Kidney (tissue), 22 donors: ENCODE data around the gene FTH1. TPM values are rescaled to one million over a fixed set of nuclear protein-coding genes. Genes with fewer than 3 reads are reported as not detected.

Experiments
- DNase-seq, 5 donors: peaks; one replicate each; pipeline ENCODE4 v3.0.0-alpha.2; 2013 to 2020
- FAIRE-seq: peaks from 2 replicates; lab custom pipeline; 2012; peaks lifted over from hg19 to GRCh38; lab: Jason Lieb, UNC
- H3K27ac ChIP-seq, 2 donors: one replicate each; pipeline ENCODE4 v1.7.0; 2013; ENCODE audit warnings: low read depth in 2 of 2, low read length in 2 of 2, inconsistent platforms in 1 of 2
- H3K27me3 ChIP-seq: one replicate; pipeline ENCODE4 v1.7.1; 2013; ENCODE audit warnings: low read length, inconsistent platforms; ENCODE audit not compliant: control insufficient read depth, insufficient read depth
- H3K36me3 ChIP-seq, 3 donors: one replicate each; pipeline versions ENCODE4 v1.7.0 to v1.7.1; 2013; ENCODE audit warnings: low read length in 3 of 3, control low read depth in 1 of 3, inconsistent platforms in 1 of 3; ENCODE audit not compliant: insufficient read depth in 3 of 3, control insufficient read depth in 2 of 3
- H3K4me1 ChIP-seq, 3 donors: one replicate each; pipeline versions ENCODE4 v1.7.0 to v1.7.1; 2013; ENCODE audit warnings: low read length in 3 of 3, inconsistent platforms in 1 of 3, low read depth in 1 of 3; ENCODE audit not compliant: control insufficient read depth in 2 of 3, insufficient read depth in 2 of 3
- H3K4me3 ChIP-seq, 3 donors: one replicate each; pipeline versions ENCODE4 v1.7.0 to v1.8.1; 2013; ENCODE audit warnings: low read length in 3 of 3, control low read depth in 1 of 3, inconsistent platforms in 1 of 3
- H3K9ac ChIP-seq, 3 donors: one replicate each; pipeline versions ENCODE4 v1.7.0 to v1.7.1; 2013; ENCODE audit warnings: low read length in 3 of 3, control low read depth in 1 of 3, inconsistent platforms in 1 of 3
- H3K9me3 ChIP-seq, 3 donors: one replicate each; pipeline versions ENCODE4 v1.7.0 to v1.7.1; 2013; ENCODE audit warnings: low read length in 3 of 3, control low read depth in 1 of 3, inconsistent platforms in 1 of 3; ENCODE audit not compliant: control insufficient read depth in 2 of 3, insufficient read depth in 1 of 3
- CTCF ChIP-seq: IDR thresholded peaks from 3 replicates; pipeline ENCODE4 v1.5.1; 2012; ENCODE audit warnings: mild to moderate bottlenecking, moderate library complexity, borderline replicate concordance; ENCODE audit not compliant: insufficient read depth; ENCODE audit errors: extremely low read depth
- intact Hi-C: fragments of 100-400 bp; cut with DNase I; formaldehyde crosslinking; loops from one replicate; pipeline ENCODE4 v1.11.1; 2022
- long read RNA-seq, 10 donors: library from polyadenylated mRNA in 1 of 10; unstranded in 1 of 10; transcript quantifications; one replicate each; pipeline ENCODE4 v2.0.0 and lab custom pipeline, GENCODE V29; 2021 to 2026
- polyA plus RNA-seq: library from polyadenylated mRNA; stranded (reverse); fragments of 350-450 nt; fragmentation: Illumina TruSeq; extraction: RNeasy Lipid Tissue Mini Kit (QIAGEN cat#74804); gene quantifications from one replicate; pipeline ENCODE4 v1.2.3, GENCODE V29; 2014; ENCODE audit warnings: low read depth, low replicate concordance; ENCODE audit not compliant: insufficient read depth
- total RNA-seq: library from RNA; stranded (reverse); fragmentation: NEBNext Ultra II Directional; extraction: Animal tissue kit (Norgen Biotek cat#: 25700); gene quantifications from one replicate; pipeline ENCODE4 v1.2.1, GENCODE V29; 2021
- donor health status: control.
- donor health status: control.
- donor health status: control.
- donor health status: control.
- donor health status: control.
- donor health status: DM: yes; HTN: yes; CAD: no.
- donor health status: Normal renal cell carcinoma (clear cell type).

The FTH1 gene
- 3,221 TPM for total RNA-seq
- polyA plus RNA-seq = 7,914 TPM
- long read RNA-seq, donor 1, transcript FTH1-211 (3 exons, 788 nt) = minor isoform, 21 of 1,017 reads
- long read RNA-seq, donor 1, transcript FTH1-201 (4 exons, 1,229 nt) = major isoform, 892 of 1,017 reads
- long read RNA-seq, donor 1, transcript FTH1-208 (4 exons, 912 nt) = minor isoform, 7 of 1,017 reads
- long read RNA-seq, donor 1, partial matches to known transcripts = 75 of 1,017 reads
- long read RNA-seq, donor 1, other reads (novel, unspliced or antisense) = 16 of 1,017 reads
- long read RNA-seq, donor 2, transcript FTH1-211 (3 exons, 788 nt) = minor isoform, 12 of 1,069 reads
- long read RNA-seq, donor 2, transcript FTH1-201 (4 exons, 1,229 nt) = major isoform, 944 of 1,069 reads
- long read RNA-seq, donor 2, transcript FTH1-208 (4 exons, 912 nt) = minor isoform, 11 of 1,069 reads
- long read RNA-seq, donor 2, partial matches to known transcripts = 78 of 1,069 reads
- long read RNA-seq, donor 2, other reads (novel, unspliced or antisense) = 22 of 1,069 reads
- long read RNA-seq, donor 3, transcript FTH1-208 (4 exons, 912 nt) = minor isoform, 8 of 1,415 reads
- long read RNA-seq, donor 3, transcript FTH1-201 (4 exons, 1,229 nt) = major isoform, 1,221 of 1,415 reads
- long read RNA-seq, donor 3, transcript FTH1-211 (3 exons, 788 nt) = minor isoform, 16 of 1,415 reads
- long read RNA-seq, donor 3, partial matches to known transcripts = 117 of 1,415 reads
- long read RNA-seq, donor 3, other reads (novel, unspliced or antisense) = 44 of 1,415 reads
- long read RNA-seq, donor 4, transcript FTH1-211 (3 exons, 788 nt) = minor isoform, 13 of 853 reads
- long read RNA-seq, donor 4, transcript FTH1-201 (4 exons, 1,229 nt) = major isoform, 787 of 853 reads
- long read RNA-seq, donor 4, partial matches to known transcripts = 49 of 853 reads
- long read RNA-seq, donor 4, other reads (novel, unspliced or antisense) = 0 of 853 reads
- long read RNA-seq, donor 5, transcript FTH1-201 (4 exons, 1,229 nt) = major isoform, 115 of 124 reads
- long read RNA-seq, donor 5, partial matches to known transcripts = 6 of 124 reads
- long read RNA-seq, donor 5, other reads (novel, unspliced or antisense) = 0 of 124 reads
- long read RNA-seq, donor 6, transcript FTH1-201 (4 exons, 1,229 nt) = major isoform, 347 of 454 reads
- long read RNA-seq, donor 6, transcript FTH1-211 (3 exons, 788 nt) = minor isoform, 7 of 454 reads
- long read RNA-seq, donor 6, partial matches to known transcripts = 80 of 454 reads
- long read RNA-seq, donor 6, other reads (novel, unspliced or antisense) = 12 of 454 reads
- long read RNA-seq, donor 7, transcript FTH1-201 (4 exons, 1,229 nt) = major isoform, 2,155 of 2,470 reads
- long read RNA-seq, donor 7, transcript FTH1-211 (3 exons, 788 nt) = minor isoform, 5 of 2,470 reads
- long read RNA-seq, donor 7, partial matches to known transcripts = 61 of 2,470 reads
- long read RNA-seq, donor 7, other reads (novel, unspliced or antisense) = 241 of 2,470 reads
- long read RNA-seq, donor 8, transcript FTH1-208 (4 exons, 912 nt) = minor isoform, 12 of 1,141 reads
- long read RNA-seq, donor 8, transcript FTH1-211 (3 exons, 788 nt) = minor isoform, 24 of 1,141 reads
- long read RNA-seq, donor 8, transcript FTH1-201 (4 exons, 1,229 nt) = major isoform, 955 of 1,141 reads
- long read RNA-seq, donor 8, partial matches to known transcripts = 126 of 1,141 reads
- long read RNA-seq, donor 8, other reads (novel, unspliced or antisense) = 23 of 1,141 reads
- long read RNA-seq, donor 9, transcript FTH1-201 (4 exons, 1,229 nt) = major isoform, 543 of 595 reads
- long read RNA-seq, donor 9, transcript FTH1-211 (3 exons, 788 nt) = minor isoform, 9 of 595 reads
- long read RNA-seq, donor 9, partial matches to known transcripts = 39 of 595 reads
- long read RNA-seq, donor 9, other reads (novel, unspliced or antisense) = 0 of 595 reads
- long read RNA-seq, donor 10, transcript FTH1-208 (4 exons, 912 nt) = minor isoform, 6 of 1,117 reads
- long read RNA-seq, donor 10, transcript FTH1-211 (3 exons, 788 nt) = minor isoform, 24 of 1,117 reads
- long read RNA-seq, donor 10, transcript FTH1-201 (4 exons, 1,229 nt) = major isoform, 940 of 1,117 reads
- long read RNA-seq, donor 10, partial matches to known transcripts = 128 of 1,117 reads
- long read RNA-seq, donor 10, other reads (novel, unspliced or antisense) = 18 of 1,117 reads

- Histone ChIP-seq H3K9ac (peak within 1 kb of the TSS; percentile 94 to 97 (median 97)), H3K4me3 (peak within 1 kb of the TSS; percentile 87 to 100 (median 98)), H3K36me3 (peaks cover 16 to 28% (median 22%) of the 10 kb centered on the region in 3 donors), H3K4me1 (peaks cover 15 to 45% (median 43%) of the 10 kb centered on the region in 3 donors), H3K27me3 (no peaks in the 10 kb centered on the region), H3K9me3 (no peaks in the 10 kb centered on the region), H3K27ac (peak within 1 kb of the TSS; percentile 97)
- TF ChIP-seq CTCF = no peak
- FAIRE-seq (no peak), DNase-seq (peak; percentile 92 to 98 (median 97))
- intact Hi-C loops = no loop called here
These were observed at the start of gene FTH1 for GRCh38 chr11:61967116-61967923. Gene FTH1 (minus strand): TSS chr11:61967634. CDS start chr11:61967425, 209 bp downstream.

DNA sequence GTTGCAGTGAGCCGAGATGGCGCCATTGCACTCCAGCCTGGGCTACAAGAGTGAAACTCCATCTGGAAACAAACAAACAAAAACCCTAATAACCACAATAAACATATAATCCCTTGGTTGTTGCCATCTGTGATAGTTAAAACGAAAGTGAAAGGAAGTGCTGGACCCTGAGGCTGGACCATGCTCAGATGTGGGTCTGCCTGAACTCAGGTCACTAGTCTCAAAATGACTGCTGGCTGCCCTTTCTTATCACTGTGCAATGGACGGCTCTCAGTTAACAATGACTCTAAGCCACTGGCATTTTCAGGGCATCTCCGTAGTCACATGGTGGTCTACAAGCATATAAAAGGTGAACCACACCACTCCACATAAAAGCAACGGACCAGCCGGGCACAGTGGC lies 48.2 kb upstream of the FTH1 start:
- no peak overlapping the region for H3K9ac ChIP-seq
- no peak overlapping the region for H3K27ac ChIP-seq
- H3K4me1 ChIP-seq = peaks cover 0 to 8% (median 0%) of the 10 kb centered on the region in 3 donors
- no peak overlapping the region for H3K4me3 ChIP-seq
- intact Hi-C loops = no loop called here
- TF ChIP-seq CTCF = no peak
- no peak for DNase-seq
- no peak for FAIRE-seq
- H3K36me3 ChIP-seq = no peaks in the 10 kb centered on the region
- no peaks in the 10 kb centered on the region for H3K27me3 ChIP-seq
- no peaks in the 10 kb centered on the region for H3K9me3 ChIP-seq
